Left kidney (tissue), 8 donors: ENCODE data around the gene FOXP4. TPM values are rescaled to one million over a fixed set of nuclear protein-coding genes. Genes with fewer than 3 reads are reported as not detected.

Experiments used
- DNase-seq: peaks from one replicate; pipeline ENCODE4 v3.0.0-alpha.2; 2013
- long read RNA-seq, 8 donors: transcript quantifications; one replicate each; lab custom pipeline, GENCODE V29; 2026
- polyA plus RNA-seq: library from polyadenylated mRNA; unstranded; fragments of 120-200 nt; gene quantifications from one replicate; pipeline ENCODE4 v1.2.1, GENCODE V29; 2013; ENCODE audit not compliant: insufficient read length

Gene FOXP4, protein sequence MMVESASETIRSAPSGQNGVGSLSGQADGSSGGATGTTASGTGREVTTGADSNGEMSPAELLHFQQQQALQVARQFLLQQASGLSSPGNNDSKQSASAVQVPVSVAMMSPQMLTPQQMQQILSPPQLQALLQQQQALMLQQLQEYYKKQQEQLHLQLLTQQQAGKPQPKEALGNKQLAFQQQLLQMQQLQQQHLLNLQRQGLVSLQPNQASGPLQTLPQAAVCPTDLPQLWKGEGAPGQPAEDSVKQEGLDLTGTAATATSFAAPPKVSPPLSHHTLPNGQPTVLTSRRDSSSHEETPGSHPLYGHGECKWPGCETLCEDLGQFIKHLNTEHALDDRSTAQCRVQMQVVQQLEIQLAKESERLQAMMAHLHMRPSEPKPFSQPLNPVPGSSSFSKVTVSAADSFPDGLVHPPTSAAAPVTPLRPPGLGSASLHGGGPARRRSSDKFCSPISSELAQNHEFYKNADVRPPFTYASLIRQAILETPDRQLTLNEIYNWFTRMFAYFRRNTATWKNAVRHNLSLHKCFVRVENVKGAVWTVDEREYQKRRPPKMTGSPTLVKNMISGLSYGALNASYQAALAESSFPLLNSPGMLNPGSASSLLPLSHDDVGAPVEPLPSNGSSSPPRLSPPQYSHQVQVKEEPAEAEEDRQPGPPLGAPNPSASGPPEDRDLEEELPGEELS
- polyA plus RNA-seq = 29.3 TPM
- long read RNA-seq, donor 1, partial matches to known transcripts = 7 of 9 reads
- long read RNA-seq, donor 1, other reads (novel, unspliced or antisense) = 0 of 9 reads
- long read RNA-seq, donor 2, full-length matches to known transcripts = 6 of 6 reads
- long read RNA-seq, donor 2, partial matches to known transcripts = 0 of 6 reads
- long read RNA-seq, donor 2, other reads (novel, unspliced or antisense) = 0 of 6 reads
- long read RNA-seq, donor 3, full-length matches to known transcripts = 1 of 8 reads
- long read RNA-seq, donor 3, partial matches to known transcripts = 7 of 8 reads
- long read RNA-seq, donor 3, other reads (novel, unspliced or antisense) = 0 of 8 reads
- long read RNA-seq, donor 4, full-length matches to known transcripts = 1 of 1 reads
- long read RNA-seq, donor 4, partial matches to known transcripts = 0 of 1 reads
- long read RNA-seq, donor 4, other reads (novel, unspliced or antisense) = 0 of 1 reads
- long read RNA-seq, donor 5, full-length matches to known transcripts = 5 of 5 reads
- long read RNA-seq, donor 5, partial matches to known transcripts = 0 of 5 reads
- long read RNA-seq, donor 5, other reads (novel, unspliced or antisense) = 0 of 5 reads
- long read RNA-seq, donor 6, full-length matches to known transcripts = 3 of 3 reads
- long read RNA-seq, donor 6, partial matches to known transcripts = 0 of 3 reads
- long read RNA-seq, donor 6, other reads (novel, unspliced or antisense) = 0 of 3 reads
- long read RNA-seq, donor 7, full-length matches to known transcripts = 5 of 5 reads
- long read RNA-seq, donor 7, partial matches to known transcripts = 0 of 5 reads
- long read RNA-seq, donor 7, other reads (novel, unspliced or antisense) = 0 of 5 reads
- long read RNA-seq, donor 8, full-length matches to known transcripts = 3 of 3 reads
- long read RNA-seq, donor 8, partial matches to known transcripts = 0 of 3 reads
- long read RNA-seq, donor 8, other reads (novel, unspliced or antisense) = 0 of 3 reads

DNA sequence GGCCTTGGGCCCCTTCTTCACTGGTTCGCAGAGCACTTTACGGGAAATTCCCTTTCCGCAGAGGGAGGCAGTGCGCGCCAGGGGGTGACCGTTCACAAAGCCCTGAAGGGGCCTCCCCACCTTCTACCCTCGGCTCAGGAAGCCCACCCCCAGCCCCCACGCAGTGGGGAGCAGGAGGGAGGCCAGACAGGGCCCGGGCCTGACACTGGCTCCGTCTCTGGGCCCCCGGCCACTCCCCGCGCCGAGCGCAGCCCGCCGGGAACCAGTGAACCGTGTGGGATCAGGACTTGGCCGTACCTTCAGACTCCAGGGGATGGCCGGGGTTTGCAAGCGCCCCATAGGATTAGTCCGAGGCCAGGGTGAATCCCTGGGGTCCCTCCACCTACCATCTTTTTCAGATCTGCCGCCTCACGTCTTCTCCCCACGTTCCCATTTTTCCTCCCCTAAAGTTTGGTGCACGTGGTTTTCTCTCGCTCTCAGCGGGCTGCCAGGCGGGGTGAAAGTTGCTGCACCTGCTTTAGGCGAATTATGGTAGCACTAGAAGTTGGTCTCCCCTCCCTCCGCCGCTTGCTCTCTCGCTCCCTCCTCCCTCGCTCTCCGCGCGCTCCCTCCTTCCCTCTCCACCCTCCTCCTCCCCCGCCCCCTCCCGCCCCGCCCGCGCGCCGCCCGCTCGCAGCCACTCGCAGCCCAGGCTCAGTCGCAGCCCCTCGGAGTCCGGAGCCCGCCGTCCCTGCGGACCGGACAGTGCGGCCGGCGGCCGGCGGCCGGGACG lies at the start of gene FOXP4:
TSS of gene FOXP4 (plus strand) at position 679 of the 772 bp plus-strand sequence. CDS start 19,380 bp downstream, outside the sequence.
- peak; percentile 95 for DNase-seq

DNA sequence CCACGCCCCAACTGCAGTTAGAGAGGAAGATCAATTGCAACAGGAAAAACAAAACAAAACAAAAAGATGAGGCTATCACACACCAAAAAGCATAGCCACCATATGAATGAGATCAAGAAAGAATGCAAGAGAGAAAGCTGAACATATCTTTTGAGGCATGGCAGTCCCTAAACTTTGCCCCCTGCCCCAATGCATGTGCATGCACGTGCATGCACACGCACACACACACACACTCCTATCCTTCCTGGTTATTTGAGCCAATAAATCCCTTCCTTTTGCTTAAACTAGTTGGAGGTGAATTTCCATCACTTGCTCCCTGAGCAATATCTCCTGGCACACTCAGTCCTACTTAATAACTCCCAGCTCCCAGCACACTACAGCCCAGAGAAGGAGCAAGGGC lies 48.6 kb upstream of the FOXP4 start:
- DNase-seq = no peak

DNA sequence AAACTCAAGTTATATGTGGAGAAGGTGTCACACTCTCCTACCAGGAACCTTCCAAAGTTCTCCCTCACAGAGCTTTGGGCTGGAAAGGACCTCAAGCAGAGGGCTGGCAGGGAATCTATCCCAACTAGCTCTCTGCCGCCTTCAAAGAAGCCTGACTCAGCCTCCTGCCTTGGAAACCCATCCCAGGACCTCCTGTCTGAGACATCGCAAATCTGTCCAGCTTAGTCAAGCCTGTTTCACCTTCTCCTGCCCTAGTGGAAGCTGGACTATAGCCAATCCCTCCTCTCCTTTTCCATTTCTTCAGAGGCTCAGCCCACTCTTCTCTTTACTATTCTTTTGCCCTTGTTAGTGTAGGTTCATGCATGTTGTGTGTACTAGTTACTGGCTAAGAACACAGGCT lies 48.2 kb upstream of the FOXP4 start:
- DNase-seq = no peak

DNA sequence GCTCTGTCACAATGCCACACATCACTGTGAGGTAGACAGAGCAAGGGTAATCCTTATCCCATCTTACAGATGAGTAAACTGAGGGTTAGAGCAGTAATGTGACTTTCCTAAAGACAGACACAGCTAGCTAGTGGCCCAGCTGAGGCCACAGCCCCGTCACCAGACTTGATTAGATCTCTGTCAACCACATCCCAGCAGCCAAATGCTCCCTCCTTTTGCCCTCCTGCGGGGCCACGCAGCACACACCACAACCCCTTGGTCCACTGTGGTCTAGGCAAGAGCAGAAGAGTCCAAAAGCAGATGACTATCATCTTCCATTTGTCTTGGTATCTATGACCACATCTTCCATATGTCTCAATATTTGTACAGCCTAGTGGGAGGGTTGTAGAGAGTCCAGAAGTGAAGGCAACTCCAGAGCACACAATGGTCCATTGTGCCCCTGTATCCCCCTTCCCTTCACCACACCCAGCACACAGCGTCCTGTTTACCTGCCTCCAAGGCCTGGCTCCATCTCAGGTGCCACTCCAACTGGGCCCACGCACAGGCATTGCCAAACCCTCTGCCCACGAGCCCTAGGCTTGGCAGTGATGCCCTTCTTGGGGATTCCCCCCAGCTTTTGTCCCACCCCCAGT lies 47.1 kb upstream of the FOXP4 start:
- DNase-seq = no peak

DNA sequence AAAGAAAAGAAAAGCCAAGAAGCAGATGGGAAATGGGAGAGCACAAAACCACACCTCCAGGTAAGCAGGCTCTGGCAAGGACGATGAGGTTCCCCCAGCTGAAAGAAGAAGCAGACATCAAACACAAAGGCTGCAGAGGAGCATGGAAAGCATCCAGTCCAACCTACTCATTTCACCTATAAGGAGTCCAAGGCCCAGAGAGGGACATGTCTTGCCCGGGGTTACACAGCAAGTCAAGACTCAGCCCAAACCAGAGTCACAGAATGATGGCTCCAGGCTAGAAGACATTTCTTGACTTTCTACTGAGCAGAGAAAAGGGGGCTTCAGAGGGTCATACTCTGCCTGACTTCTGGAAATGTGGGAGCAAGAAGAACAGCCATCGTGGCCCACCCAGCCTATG lies 45.6 kb upstream of the FOXP4 start:
- DNase-seq = no peak

DNA sequence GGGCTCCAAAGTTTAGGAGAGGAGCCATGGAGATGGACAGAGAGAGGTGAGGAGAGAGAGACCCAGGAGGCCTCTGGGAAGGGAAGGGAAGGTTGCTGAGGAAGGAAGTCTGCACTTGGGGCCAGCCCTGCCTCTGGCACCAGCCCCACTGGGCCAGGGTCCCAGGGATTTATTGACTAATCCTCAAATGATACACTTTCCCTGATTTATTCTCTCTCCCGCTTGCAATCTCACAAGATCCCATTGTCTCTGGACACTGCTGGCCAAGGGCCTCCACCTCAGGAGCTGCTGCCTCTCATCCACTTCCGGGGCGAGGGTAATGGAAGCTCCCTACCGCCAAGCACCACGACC lies 43.6 kb upstream of the FOXP4 start:
- DNase-seq = no peak

DNA sequence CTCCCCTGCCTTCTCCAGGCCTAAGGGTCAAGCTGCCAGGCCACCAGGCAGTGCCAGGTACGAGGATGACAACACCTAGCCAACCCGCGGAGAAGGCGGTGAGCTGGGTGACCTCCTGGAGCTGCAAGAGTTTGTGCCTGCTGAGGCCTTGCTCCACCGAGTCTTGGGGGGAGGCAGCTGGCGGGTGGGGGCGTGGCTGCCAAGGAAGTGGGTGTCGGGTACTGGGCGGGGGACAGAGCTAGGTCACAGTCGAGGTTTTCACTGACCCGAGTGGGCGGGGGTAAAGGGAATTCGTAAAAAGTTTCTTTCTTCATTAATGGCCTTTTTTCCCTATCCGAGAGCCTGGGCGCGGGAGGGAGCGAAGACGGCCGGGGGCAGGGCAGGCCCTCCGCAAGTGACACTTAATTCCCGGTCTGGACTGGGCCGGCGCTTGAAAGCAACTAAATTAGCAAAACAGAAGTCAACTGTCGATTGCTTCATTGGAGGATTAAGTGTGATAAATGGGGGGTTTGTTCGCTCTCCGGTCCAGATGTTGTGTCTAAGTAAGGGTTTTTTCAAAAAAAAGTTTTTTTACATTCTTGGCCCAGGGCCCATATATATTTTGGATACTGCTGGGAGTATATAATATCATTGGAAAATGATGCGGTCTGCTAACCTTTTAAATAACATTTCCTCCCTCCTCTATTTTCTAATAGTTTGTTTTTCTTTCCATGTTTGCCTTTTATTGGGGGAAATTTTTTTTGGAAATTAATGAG lies 43.1 kb upstream of the FOXP4 start:
- DNase-seq = no peak

DNA sequence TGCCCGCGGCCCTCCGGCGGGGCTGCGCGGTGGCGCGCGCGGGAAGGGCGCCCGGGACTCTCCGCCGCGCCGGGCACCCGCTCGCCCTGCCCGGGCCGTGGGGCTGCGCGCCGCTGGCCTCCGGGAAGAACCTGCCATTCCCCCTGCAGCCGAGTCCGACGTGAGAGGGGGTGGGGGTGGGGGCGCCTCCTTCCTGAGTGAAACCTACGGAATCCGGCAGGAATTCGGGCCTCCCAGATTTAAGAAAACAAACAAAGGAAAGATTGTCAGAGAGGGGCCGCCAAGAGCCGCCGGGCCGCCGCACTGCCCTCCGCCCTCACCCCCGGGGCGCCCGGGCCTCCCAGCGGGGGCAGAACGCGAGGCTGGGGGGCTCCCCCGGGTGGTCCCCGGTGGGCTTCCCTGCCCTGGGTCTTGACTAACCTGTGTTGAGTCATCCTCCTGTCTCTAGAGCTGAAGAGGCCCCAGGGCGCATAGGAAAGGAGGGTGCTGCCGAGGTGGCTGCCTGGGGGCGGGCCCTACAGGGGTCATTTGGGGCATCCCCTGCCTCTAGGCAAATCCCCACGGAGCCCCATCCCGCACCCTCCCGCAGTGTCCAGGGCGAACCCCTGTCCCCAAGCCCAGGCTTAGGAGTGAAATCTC lies 42.2 kb upstream of the FOXP4 start:
- no peak for DNase-seq

DNA sequence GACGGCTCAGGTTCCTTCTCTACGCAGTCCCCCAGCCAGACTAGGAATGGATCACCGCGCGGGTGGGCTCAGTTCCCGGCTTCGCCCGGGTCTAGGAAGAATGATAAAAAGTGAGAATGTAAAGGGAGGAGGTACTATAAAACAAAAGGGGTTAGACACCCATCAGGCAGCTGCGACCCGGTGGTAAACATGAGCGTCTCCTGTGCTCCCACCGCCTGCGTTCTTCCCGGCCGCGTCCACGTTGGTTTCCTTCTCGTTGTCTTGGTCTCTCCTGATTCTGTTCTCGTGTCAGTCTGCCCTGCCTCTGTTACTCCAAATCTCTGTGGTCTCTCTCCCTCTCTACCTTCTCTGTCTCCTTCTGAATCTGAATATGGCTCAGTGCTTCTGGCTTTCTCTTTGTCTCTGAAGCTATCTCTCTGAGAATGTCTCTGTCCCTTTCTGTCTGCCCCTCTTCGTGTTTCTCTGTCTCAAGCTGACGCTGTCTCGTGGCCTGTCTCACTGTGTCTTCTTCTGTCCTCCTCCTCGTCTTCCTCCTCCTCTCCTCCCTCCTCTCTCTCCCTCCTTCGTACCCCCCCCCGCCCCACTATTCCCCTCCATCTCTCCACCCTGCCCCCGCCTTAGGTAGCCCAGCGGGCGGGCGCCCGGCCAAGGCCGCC lies 41.6 kb upstream of the FOXP4 start:
- no peak for DNase-seq

DNA sequence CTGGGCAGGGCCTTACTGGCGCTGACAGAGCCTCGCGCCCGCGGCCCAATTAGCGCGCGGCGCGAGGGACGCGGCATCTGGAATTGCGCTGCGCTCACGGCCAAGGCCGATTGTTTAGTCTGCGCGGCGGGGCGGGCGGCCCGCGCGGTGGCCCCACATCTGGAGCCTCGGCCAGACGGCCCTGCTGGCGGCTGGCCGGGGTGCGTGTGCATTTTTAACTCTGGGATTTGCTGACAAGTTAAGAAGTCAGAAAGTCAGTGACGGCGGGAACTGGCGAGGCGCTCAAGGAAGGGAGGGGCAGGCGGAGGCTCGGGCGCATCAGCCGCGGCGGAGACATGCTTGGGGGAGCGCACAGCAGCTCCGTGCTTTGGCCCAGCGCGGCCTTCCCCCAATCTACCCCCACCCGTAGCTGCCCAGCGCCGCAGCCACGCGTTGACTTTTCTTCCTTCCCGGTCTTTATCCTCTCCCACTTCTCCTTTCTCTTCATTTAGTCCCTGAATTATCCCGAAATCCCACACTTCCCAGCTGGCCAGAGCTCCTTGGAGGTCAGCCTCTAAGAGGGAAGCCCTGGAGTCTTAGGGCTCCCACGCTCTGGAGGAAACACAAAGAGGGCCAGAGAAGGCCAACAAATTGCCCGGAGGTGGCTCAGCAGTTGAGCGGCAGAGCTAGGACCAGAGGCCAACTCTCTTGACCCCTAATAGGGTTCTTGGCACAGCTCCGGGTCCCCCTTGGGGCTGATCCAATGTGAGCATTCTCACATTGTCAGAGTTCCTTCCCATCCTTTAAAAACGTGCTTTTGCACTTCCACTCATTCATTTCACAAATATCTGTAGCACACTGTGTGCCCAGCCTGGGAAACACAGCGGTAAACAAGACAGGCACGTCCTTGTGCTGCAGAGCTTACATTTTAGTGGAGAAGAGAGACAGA lies 40.8 kb upstream of the FOXP4 start:
- DNase-seq = no peak

DNA sequence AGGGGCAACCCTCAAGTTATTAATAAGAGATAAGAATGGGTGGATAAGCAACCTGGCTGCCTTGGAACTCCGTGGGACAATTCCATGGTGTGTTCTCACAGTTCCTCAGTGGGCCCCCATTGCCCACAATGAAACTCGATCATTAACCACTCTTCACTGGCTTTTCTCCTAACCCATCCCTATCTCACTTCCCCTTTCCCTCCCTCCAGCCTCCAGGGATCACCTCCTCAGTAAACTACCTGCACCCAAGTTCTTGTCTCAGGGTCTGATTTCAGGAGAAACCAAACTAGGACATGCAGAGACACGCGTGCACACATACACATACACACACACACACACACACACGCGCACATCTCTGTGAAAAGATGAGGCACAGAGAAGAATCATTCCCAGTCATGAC lies 37.7 kb upstream of the FOXP4 start:
- DNase-seq = no peak

DNA sequence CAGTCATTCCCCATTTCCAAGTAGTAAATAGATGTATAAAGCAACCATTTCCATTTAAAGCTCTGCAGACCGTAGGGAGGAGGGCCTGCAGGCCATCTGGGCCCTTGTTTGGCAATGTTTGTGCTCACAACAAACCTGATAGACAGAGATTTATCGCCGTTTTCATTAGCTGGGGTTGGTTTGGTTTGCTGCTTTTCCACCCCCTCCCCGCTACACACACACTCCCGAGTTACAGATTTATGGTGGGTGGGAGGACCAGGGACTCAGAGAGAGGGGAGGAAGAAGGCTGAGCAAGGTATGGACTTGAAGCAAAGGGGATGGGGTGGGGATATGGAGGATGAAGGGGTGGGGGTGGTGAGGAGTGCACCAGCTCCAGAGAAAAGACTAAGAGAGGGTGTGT lies 36.6 kb upstream of the FOXP4 start:
- no peak for DNase-seq

DNA sequence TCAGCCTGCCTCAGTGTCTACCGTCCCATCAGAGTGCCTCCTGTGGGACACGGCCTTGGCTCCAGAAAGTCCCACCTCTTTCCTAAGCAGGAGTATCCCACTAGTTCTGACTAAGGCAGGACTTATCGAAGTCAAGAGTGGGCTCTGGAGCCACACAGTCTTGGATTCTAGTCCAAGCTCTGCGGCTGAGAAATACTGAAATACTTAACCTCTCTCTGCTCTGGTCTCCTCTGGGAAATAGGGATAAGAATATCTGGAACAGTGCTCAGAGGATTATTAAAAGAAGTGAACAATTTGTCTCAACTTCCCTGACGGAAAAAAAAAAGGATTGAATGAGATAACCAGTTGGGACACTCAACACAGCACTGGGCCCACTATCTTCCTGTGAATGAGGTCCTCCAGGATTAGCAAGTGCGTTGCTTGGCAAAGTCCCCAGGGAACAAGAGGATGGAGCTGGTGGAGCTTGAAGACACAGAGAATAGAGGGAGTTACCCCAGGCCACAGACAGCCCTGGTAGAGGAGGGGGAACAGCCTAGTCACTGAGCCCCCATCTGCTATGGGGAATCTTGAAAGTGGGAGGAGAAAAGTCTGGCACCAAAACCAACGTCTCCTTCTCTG lies 34.6 kb upstream of the FOXP4 start:
- DNase-seq = no peak

DNA sequence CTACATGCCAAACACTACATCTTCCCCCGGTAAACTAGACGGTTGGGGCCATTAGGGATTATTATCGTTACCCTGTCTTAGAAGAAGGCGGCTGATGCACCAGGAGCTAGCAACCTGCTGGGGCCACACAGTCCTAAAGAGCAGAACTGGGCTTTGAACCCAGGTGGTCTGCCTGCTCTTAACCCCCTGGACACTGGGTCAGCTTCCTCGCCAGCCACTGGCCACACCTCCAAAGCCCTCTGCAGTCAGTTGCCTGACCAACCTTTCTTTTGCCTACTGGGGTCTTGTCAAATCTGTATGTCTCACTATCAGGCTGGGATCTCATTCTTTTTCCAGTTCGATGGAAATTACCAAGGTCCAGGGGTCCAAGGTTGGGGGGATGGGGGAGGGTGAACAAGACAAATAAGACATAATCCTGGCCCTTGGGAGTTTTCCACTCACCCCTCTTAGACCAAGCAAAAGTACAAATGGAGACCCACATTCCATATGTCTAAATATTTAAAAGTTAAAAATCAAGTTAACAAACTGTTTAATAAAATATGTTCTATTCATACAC lies 34.0 kb upstream of the FOXP4 start:
- no peak for DNase-seq

DNA sequence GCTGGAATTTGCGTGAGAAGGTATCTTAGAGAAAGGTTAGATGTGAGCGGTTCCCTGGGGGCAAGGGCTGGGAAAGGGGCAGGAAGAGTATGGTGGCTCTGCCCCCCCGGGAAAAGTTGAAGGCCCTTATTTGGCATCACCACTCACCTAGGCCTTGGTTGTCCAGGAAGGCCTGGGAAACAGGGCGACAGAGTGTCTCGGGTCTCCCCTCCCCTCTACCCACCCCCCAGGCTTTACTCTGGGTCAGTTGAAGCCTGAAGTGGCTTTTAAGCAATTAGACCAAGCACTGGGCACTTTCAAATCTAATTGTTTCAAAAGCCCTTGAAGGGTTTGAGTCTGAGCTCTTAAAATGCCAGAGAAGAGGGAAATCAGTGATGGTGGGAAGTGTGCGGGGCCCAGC lies 30.2 kb upstream of the FOXP4 start:
- DNase-seq = no peak

DNA sequence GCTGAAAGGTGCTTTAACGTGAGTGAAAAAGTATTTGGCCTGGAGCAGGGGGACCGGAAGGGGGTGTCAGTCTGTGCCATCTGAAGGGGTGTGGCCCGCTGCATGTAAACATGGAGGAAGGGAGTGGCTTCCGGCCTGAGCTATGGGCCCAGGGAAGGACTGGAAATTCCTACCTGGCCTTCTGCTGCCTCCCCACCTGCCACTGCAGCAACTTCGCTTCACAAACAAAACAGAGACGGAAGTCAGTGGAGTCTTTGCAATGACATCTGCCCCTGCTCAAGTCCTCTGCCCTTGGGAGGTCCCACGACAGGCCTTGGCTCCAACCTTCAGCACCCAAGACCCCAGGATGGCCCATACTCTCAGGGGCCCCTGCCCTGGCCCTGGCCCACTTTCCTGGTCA lies 28.1 kb upstream of the FOXP4 start:
- DNase-seq = no peak
